Activated naive CD4-positive, alpha-beta T cell treated with anti-CD3 and anti-CD28 coated beads for 36 hours (primary cell): Measurements from ENCODE around the gene CHST3. TPM values are rescaled to one million over a fixed set of nuclear protein-coding genes. Genes with fewer than 3 reads are reported as not detected.

ENCODE experiments used
- CTCF ChIA-PET: fragments of 350-600 bp; sonication (Branson Sonifier 250); formaldehyde crosslinking; loops from one replicate; lab custom pipeline; 2021; ENCODE audit warnings: antibody characterized with exemption; lab: Charles Lee
- DNase-seq: peaks from one replicate; pipeline ENCODE4 v3.0.0-alpha.2; 2020
- H3K27ac Mint-ChIP-seq: one replicate; pipeline ENCODE4 v1.8.0; 2021; ENCODE audit warnings: mild to moderate bottlenecking, mixed read lengths
- H3K27me3 Mint-ChIP-seq: one replicate; pipeline ENCODE4 v1.8.0; 2021; ENCODE audit warnings: low read depth, mixed read lengths
- H3K36me3 Mint-ChIP-seq: one replicate; pipeline ENCODE4 v1.8.0; 2021; ENCODE audit warnings: low read depth, mixed read lengths
- H3K4me1 Mint-ChIP-seq: one replicate; pipeline ENCODE4 v1.8.0; 2021; ENCODE audit warnings: low read depth, mixed read lengths
- H3K4me3 Mint-ChIP-seq: one replicate; pipeline ENCODE4 v1.8.0; 2021; ENCODE audit warnings: mild to moderate bottlenecking, moderate library complexity, mixed read lengths
- H3K9me3 Mint-ChIP-seq: one replicate; pipeline ENCODE4 v1.8.0; 2021; ENCODE audit warnings: mixed read lengths
- intact Hi-C: fragments of 100-400 bp; cut with micrococcal nuclease; formaldehyde crosslinking; loops from one replicate; pipeline ENCODE4 v1.15.1; 2023
- total RNA-seq, 2 experiments: library from RNA; stranded (reverse); gene quantifications; one replicate each; pipeline ENCODE4 v1.2.3, GENCODE V29; 2021

Gene CHST3
- total RNA-seq, 2 experiments from 2014 or later: 0.55 to 0.57 TPM

DNA sequence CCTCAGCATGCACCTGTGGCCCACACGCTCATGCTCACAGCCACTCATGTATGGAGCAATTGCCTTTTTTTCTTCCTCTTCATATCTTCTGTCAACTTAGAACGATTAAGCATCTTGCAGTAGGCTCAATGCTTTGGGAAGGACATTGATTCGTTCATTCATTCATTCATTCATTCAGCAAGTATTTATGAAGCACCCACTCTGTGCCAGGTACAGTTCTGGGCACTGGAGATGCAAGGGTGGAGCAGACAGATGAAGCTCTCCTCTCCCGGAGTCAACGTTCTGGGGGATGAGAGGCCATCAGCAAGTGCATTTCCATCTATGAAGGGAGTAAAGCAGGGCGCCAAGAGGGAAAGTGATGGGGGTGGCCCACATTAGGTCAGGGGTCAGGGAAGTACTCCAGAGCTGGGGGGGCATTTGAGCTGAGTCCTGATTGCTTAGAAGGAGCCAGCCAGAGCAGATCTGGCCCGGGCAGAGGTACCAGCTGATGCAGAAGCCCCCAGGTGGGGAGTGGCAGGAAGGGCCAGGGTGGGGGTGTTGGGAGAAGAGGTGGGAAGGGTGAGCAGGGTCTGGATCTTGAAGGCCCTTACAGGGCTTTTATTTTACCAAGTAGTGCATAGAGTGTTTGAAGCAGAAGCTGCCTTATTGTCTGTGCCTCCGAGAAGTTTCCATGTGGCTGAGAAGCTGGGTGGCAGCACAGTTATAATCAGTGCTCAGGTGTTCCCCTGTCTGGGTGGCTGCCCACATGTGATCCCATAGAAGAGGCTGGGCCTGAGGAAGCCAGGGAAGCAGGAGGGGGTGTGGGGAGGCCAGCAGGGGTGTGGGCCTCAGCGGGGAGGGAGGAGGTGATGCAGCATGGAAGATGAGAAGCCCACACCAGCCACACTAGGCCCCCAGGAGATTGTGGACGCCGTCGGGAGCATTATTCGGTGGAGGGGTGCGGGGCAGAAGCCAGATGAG, 36.2 kb downstream of the CHST3 start:
- intact Hi-C loops: no loop called here
- CTCF ChIA-PET: interaction anchor here (1.2 kb wide), 1 partner anchor 15 kb away, joined by 3 read pairs; no protein-coding TSS in a partner anchor
- no peak overlapping the region for H3K4me3 Mint-ChIP-seq
- H3K27me3 Mint-ChIP-seq: no peaks in the 10 kb centered on the region
- DNase-seq: no peak
- no peak overlapping the region for H3K27ac Mint-ChIP-seq
- no peaks in the 10 kb centered on the region for H3K9me3 Mint-ChIP-seq
- H3K4me1 Mint-ChIP-seq: no peaks in the 10 kb centered on the region
- H3K36me3 Mint-ChIP-seq: no peaks in the 10 kb centered on the region

GRCh38 chr10:72001033-72001395, 36.8 kb downstream of the CHST3 start:
- intact Hi-C loops: no loop called here
- no peak for DNase-seq
- Mint-ChIP-seq H3K36me3 (no peaks in the 10 kb centered on the region), H3K27me3 (no peaks in the 10 kb centered on the region), H3K4me1 (no peaks in the 10 kb centered on the region), H3K27ac (no peak overlapping the region), H3K9me3 (no peaks in the 10 kb centered on the region), H3K4me3 (no peak overlapping the region)
- CTCF ChIA-PET: interaction anchor here (0.8 to 1.2 kb wide), 2 partner anchors 16 to 37 kb away, joined by 3 read pairs; no protein-coding TSS in a partner anchor

GRCh38 chr10:72002354-72003295, 38.4 kb downstream of the CHST3 start:
- no peak for DNase-seq
- intact Hi-C loops: no loop called here
- CTCF ChIA-PET: interaction anchor here (0.6 to 1.7 kb wide), 2 partner anchors 18 to 20 kb away, joined by 4 to 5 read pairs; no protein-coding TSS in a partner anchor

GRCh38 chr10:72006026-72006425, 41.8 kb downstream of the CHST3 start:
- no peaks in the 10 kb centered on the region for H3K9me3 Mint-ChIP-seq
- no peak for DNase-seq
- intact Hi-C loops: no loop called here
- no peaks in the 10 kb centered on the region for H3K4me1 Mint-ChIP-seq
- no peaks in the 10 kb centered on the region for H3K27me3 Mint-ChIP-seq
- CTCF ChIA-PET: interaction anchor here (1.1 kb wide), 1 partner anchor 110 kb away, joined by 5 read pairs; no protein-coding TSS in a partner anchor
- no peak overlapping the region for H3K4me3 Mint-ChIP-seq
- no peak overlapping the region for H3K27ac Mint-ChIP-seq
- no peaks in the 10 kb centered on the region for H3K36me3 Mint-ChIP-seq

More at GRCh38 chr10:72002354-72003295, 38.4 kb downstream of the CHST3 start:
- Mint-ChIP-seq H3K9me3 (no peaks in the 10 kb centered on the region), H3K4me3 (no peak overlapping the region), H3K27me3 (no peaks in the 10 kb centered on the region), H3K27ac (no peak overlapping the region), H3K4me1 (no peaks in the 10 kb centered on the region), H3K36me3 (no peaks in the 10 kb centered on the region)

GRCh38 chr10:72007246-72007892, 43.2 kb downstream of the CHST3 start:
- intact Hi-C loops: no loop called here
- DNase-seq: no peak
- H3K4me1 Mint-ChIP-seq: no peaks in the 10 kb centered on the region
- H3K27ac Mint-ChIP-seq: no peak overlapping the region
- H3K9me3 Mint-ChIP-seq: no peaks in the 10 kb centered on the region
- no peaks in the 10 kb centered on the region for H3K36me3 Mint-ChIP-seq
- H3K4me3 Mint-ChIP-seq: no peak overlapping the region
- no peaks in the 10 kb centered on the region for H3K27me3 Mint-ChIP-seq
- CTCF ChIA-PET: interaction anchor here (1.1 kb wide), 1 partner anchor 111 kb away, joined by 5 read pairs; no protein-coding TSS in a partner anchor

DNA sequence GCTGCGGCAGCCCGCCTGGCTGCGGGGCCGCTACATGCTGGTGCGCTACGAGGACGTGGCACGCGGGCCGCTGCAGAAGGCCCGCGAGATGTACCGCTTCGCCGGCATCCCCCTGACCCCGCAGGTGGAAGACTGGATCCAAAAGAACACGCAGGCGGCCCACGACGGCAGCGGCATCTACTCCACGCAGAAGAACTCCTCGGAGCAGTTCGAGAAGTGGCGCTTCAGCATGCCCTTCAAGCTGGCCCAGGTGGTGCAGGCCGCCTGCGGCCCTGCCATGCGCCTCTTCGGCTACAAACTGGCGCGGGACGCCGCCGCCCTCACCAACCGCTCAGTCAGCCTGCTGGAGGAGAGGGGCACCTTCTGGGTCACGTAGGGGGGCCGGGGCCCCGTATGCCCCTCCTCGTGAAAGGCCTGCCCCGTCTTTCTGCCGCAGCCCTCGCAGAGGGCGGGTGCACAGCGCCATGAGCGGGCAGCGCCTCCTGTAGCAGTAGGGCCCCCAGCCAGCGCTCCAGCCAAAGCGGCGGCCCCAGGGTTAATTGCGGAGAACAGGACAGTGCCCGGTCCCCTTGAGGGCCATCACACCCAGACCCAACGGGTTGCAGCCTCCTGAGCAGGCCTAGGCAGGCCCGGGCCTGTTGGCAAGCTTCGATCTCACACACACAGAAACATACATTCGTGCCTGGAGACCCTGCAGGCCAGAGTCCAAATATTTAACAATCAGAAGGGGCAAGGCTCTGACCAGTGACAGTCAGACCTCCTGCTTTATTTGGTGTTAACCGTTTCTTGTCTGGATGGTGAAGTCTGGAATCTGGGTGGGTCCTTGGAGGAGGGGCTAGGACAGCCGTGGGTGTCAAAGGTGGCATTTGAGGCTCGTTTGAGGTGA, 44.1 kb downstream of the CHST3 start:
- Mint-ChIP-seq H3K4me3 (no peak overlapping the region), H3K27ac (no peak overlapping the region), H3K27me3 (no peaks in the 10 kb centered on the region), H3K9me3 (no peaks in the 10 kb centered on the region), H3K4me1 (no peaks in the 10 kb centered on the region), H3K36me3 (no peaks in the 10 kb centered on the region)
- CTCF ChIA-PET: no interaction called here
- intact Hi-C loops: no loop called here
- no peak for DNase-seq

DNA sequence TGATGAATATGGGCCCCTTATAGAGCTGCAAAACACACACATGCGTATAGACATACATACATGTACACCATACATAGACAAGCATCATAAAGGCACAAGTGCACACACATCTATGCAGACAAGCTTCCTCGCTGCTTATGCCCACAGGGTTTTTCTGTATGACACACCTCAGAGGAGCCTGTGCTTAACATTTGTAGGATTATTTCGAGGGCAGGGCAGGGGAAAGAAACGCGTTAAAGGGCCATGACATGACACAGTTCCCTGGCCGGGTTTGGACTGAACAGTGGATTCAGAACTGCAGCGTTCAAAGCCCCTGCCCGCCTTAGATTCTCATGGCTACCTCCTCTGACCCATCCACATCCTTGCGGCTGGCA, 44.8 kb downstream of the CHST3 start:
- H3K27ac Mint-ChIP-seq: no peak overlapping the region
- intact Hi-C loops: no loop called here
- CTCF ChIA-PET: no interaction called here
- H3K36me3 Mint-ChIP-seq: no peaks in the 10 kb centered on the region
- no peak for DNase-seq
- no peak overlapping the region for H3K4me3 Mint-ChIP-seq
- H3K4me1 Mint-ChIP-seq: no peaks in the 10 kb centered on the region
- no peaks in the 10 kb centered on the region for H3K9me3 Mint-ChIP-seq
- H3K27me3 Mint-ChIP-seq: no peaks in the 10 kb centered on the region

- Mint-ChIP-seq H3K9me3 (no peaks in the 10 kb centered on the region), H3K36me3 (no peaks in the 10 kb centered on the region), H3K27me3 (no peaks in the 10 kb centered on the region), H3K4me1 (no peaks in the 10 kb centered on the region), H3K27ac (no peak overlapping the region), H3K4me3 (no peak overlapping the region)
- CTCF ChIA-PET: no interaction called here
- DNase-seq: no peak
- intact Hi-C loops: no loop called here
Measured at GRCh38 chr10:72009425-72010081, 45.4 kb downstream of the CHST3 start.

DNA sequence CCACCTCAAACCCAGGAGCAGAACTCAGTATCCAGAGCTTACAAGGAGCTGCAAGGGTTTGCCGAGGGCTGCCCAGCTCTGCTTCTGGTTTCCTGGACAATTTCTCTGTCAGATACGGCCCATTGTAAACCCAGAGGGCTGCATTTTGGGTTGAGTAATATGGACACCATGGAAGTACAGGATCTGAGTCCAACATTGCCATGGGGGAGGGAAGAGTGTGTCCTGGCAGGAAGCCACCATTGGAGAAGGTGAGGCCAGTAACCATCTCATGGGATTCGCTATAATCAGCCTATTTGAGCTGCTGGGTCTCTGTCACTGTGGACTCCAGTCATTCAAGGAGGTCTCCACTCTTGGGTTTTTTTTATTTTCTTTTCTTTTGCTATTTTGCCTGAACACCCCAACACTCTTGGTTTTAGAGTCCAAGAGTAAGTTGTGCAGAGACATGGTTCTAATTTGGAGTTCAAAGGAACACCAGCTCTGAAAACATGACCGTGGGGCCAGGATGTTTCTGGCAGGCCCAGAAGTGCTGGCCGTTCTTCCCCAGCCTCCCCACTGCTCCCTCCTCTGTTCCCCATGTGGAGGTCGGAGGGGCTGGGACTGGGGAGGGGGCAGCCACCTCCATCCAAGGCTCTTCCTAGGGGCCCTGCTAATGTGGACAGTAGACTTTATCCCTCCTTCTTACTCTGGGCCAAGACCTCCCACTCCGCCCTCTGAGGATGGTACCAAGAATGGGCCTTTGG, 46.2 kb downstream of the CHST3 start:
- H3K4me1 Mint-ChIP-seq: no peaks in the 10 kb centered on the region
- H3K27me3 Mint-ChIP-seq: no peaks in the 10 kb centered on the region
- no peaks in the 10 kb centered on the region for H3K36me3 Mint-ChIP-seq
- CTCF ChIA-PET: no interaction called here
- no peak overlapping the region for H3K4me3 Mint-ChIP-seq
- no peaks in the 10 kb centered on the region for H3K9me3 Mint-ChIP-seq
- intact Hi-C loops: no loop called here
- DNase-seq: no peak
- H3K27ac Mint-ChIP-seq: no peak overlapping the region

DNA sequence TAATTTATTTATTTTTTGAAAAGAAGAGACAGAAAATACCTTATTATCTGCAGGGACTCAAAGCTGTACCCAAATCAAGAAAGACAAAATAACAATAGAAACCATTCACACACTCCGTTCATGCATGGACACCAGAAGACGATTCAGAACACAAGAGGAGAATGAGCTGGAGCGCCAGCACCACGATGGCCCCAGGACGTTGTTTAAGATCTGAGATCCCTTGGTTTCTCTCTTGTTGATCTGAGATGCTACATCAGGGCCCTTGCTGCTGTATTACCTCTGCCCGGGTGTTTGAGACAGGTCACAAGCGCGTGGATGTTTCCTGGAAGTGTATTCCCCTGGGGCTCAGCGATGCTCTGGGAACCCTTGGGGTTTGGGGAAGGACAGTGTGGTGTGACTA, 46.8 kb downstream of the CHST3 start:
- CTCF ChIA-PET: no interaction called here
- H3K9me3 Mint-ChIP-seq: no peaks in the 10 kb centered on the region
- DNase-seq: no peak
- H3K27ac Mint-ChIP-seq: no peak overlapping the region
- intact Hi-C loops: no loop called here
- no peaks in the 10 kb centered on the region for H3K4me1 Mint-ChIP-seq
- no peaks in the 10 kb centered on the region for H3K27me3 Mint-ChIP-seq
- no peak overlapping the region for H3K4me3 Mint-ChIP-seq
- no peaks in the 10 kb centered on the region for H3K36me3 Mint-ChIP-seq
